Fibroblast of the aortic adventitia (primary cell): Measurements from ENCODE around the gene ARRDC4. TPM values are rescaled to one million over a fixed set of nuclear protein-coding genes. Genes with fewer than 3 reads are reported as not detected.

Experiments
- DNase-seq: peaks from one replicate; pipeline ENCODE4 v3.0.0-alpha.2; 2010; ENCODE audit warnings: low read depth
- H3K4me3 ChIP-seq: 2 replicates; pipeline ENCODE4 v1.5.1; 2011; ENCODE audit warnings: low read depth, mild to moderate bottlenecking, control low read depth, low read length, moderate library complexity
- total RNA-seq: library from RNA; depleted of rRNA; stranded (reverse); fragments of >200 nt; gene quantifications from 2 replicates; pipeline ENCODE4 v1.2.3, GENCODE V29; 2012; ENCODE audit warnings: low replicate concordance
- TF ChIP-seq, protein P1 (sequence below): IDR thresholded peaks from 2 replicates; pipeline ENCODE4 v1.5.1; 2011; ENCODE audit warnings: mild to moderate bottlenecking, low read length, control low read depth, inconsistent platforms; ENCODE audit not compliant: insufficient read depth

The ARRDC4 gene
- total RNA-seq, 1 donor: 6.2 TPM

DNA sequence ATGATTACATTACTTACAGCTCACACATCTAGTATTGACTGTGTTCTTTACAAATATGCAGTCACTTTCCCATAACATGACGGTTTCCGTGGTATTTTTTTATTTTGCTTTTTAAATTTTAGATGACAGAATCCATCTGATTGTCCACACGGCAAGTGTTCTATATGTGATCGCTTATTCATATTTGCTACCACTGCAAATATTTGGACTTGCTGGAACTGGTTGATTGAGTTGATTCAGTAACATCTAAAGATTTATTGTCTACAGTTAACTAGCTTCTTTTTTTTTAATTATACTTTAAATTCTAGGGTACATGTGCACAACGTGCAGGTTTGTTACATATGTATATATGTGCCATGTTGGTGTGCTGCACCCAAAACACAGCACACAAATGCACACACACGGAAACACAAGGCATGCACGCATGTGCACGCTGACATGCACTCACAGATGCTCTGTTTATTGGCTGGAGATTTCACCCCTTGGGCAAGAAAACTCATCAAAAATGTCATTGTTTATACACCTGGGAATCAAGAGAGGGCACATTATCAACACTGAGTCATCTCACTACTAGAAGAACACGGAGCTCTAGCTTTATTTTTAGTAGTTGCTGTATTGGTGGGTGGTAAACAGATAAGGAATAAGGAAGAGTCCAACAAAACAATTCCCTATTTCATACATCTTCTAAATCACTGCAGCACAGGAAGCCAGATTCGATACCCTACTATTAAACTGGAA, 16.4 kb downstream of the ARRDC4 start:
- no peak overlapping the region for H3K4me3 ChIP-seq
- DNase-seq: no peak
- TF ChIP-seq, protein P1, sequence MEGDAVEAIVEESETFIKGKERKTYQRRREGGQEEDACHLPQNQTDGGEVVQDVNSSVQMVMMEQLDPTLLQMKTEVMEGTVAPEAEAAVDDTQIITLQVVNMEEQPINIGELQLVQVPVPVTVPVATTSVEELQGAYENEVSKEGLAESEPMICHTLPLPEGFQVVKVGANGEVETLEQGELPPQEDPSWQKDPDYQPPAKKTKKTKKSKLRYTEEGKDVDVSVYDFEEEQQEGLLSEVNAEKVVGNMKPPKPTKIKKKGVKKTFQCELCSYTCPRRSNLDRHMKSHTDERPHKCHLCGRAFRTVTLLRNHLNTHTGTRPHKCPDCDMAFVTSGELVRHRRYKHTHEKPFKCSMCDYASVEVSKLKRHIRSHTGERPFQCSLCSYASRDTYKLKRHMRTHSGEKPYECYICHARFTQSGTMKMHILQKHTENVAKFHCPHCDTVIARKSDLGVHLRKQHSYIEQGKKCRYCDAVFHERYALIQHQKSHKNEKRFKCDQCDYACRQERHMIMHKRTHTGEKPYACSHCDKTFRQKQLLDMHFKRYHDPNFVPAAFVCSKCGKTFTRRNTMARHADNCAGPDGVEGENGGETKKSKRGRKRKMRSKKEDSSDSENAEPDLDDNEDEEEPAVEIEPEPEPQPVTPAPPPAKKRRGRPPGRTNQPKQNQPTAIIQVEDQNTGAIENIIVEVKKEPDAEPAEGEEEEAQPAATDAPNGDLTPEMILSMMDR: no peak

DNA sequence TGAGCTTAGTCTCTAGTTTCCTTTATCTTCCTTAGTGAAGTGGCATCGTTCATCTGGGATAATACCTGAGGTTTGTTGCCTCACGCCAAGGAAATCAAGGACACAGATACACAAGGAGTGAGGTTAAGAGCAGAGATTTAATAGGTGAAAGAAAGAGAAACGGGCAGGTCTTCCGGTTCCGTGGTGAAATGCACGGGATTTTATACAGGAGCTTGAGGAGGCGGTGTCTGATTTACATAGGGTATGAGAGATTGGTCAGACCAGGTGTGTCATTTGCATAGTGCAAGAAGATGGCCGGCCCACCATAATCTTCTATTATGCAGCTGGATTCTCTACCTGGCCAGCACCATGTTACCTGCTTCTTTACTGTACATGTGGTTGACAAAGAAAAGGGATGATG, 17.2 kb downstream of the ARRDC4 start:
- TF ChIP-seq, protein P1: no peak
- no peak overlapping the region for H3K4me3 ChIP-seq
- no peak for DNase-seq

DNA sequence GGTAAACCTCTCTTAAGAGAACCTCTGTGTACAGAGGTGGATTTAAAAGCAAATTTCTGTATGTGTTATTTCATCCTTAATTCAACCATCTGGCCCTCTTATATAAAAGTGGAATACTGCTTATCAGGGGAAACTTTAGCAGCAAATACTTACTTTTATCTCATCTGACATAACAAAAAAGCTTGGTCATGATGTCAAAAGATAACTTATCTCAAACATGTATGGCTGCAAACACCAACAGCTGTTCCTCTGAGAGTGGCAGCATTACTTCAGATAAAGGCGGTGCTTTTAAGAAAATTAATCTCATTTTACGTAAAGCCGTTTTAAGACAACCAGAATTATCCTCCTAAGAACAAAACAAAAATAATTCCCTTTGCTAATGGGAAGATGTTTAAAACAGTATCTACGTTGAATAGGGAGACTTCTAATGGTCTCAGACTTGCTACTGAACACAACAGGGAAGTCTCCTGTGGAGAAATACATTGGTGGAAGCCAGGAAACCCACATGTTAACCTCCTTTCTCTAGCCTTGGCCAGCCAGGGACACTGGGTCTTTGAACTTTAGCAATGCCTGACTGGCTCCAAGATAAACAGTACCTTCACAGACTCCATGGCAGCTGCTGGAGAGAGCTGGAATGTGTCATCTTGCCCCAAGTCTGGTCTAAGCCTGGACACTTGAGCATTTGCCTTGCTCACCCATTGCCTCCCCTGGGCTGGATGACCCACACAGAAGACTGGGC, 18.1 kb downstream of the ARRDC4 start:
- TF ChIP-seq, protein P1: no peak
- H3K4me3 ChIP-seq: no peak overlapping the region
- peak; percentile 86 for DNase-seq

DNA sequence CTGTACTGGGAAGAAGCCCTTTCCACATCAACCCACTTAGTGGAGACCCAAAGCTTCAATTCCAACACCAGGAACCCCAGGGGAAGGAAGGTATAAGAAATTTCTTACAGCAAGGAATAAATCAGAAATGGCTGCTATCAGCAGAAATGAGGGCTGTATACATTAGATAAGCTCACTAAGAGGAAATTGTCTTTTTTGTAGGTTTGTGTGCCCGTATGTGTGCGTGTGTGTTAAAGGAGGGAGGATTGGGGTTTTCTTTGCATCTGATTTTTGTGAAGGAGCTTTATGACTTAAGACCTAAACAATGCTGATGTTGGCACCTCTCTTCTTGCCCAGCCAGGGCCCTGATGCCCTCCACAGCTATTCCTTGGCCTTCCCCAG, 18.6 kb downstream of the ARRDC4 start:
- H3K4me3 ChIP-seq: no peak overlapping the region
- no peak for DNase-seq
- TF ChIP-seq, protein P1: no peak

DNA sequence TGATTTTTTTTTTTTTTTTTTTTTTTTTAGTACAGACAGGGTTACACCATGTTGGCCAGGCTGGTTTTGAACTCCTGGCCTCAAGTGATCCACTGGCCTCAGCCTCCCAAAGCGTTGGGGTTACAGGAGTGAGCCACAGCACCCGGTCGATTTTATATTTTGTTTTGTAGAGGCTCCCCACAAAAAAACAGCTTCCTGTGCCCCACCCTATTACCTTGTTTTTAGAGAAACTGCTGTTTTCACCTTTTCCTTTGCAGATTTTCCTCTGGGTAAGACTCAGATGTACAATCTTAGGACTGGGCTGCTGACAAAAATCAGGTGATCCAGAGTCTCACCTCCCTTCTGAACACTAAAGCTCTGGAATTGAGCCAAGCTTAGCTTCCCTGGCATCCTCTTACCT, 20.6 kb downstream of the ARRDC4 start:
- no peak overlapping the region for H3K4me3 ChIP-seq
- no peak for DNase-seq
- TF ChIP-seq, protein P1: no peak

DNA sequence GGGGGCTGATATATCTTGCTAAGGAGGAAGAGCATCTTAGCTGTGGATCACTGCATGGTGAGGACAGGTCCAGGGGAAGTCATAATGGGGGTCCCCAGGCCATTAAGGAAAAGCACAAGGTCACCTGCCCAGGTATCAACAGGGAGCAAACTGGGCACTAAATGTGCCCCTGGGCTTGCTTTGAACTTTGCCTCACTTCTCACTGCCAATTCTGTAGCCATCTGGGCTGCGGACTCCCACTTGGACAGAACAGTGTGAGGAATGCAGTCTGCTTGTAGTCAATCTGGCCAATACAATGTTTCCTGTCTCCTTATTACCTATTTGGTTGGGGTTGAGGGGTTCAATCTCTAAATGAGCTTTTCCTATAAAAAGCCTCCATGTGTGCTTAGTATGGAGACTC, 21.3 kb downstream of the ARRDC4 start:
- TF ChIP-seq, protein P1: no peak
- H3K4me3 ChIP-seq: no peak overlapping the region
- no peak for DNase-seq
